HG03442 (cell line): ENCODE measurements around the gene ASAP2.
"Not testable (repeated sequence)": the region's sequence is repeated elsewhere in the genome, so short reads cannot be mapped to it uniquely, and the experiment has no call there.

Experiments
- ATAC-seq: cut with Tn5 transposase; IDR thresholded peaks from one replicate; pipeline ENCODE4 v1.9.1; 2021; ENCODE audit warnings: mild to moderate bottlenecking, moderate library complexity; ENCODE audit not compliant: unreplicated experiment

Gene ASAP2

GRCh38 chr2:9397201-9397600 is 190.6 kb downstream of the ASAP2 start:
- no peak for ATAC-seq

DNA sequence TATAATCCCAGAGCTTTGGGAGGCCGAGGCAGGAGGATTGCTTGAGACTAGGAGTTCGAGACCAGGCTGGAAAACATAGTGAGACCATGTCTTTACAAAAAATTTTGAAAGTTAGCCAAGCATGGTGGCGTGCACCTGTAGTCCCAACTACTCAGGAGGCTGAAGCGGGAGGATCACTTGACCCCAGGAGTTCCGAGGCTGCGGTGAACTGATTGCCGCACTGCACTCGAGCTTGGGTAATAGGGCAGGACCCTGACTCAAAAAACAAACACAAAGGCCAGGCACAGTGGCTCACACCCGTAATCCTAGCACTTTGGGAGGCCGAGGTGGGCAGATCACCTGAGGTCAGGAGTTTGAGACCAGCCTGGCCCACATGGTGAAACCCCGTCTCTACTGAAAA is 191.6 kb downstream of the ASAP2 start:
- ATAC-seq = not testable (repeated sequence)

- ATAC-seq = no peak
These were observed 192.5 kb downstream of the ASAP2 start for GRCh38 chr2:9398881-9399780.

- no peak for ATAC-seq
These were observed 193.9 kb downstream of the ASAP2 start for GRCh38 chr2:9400268-9401058.

DNA sequence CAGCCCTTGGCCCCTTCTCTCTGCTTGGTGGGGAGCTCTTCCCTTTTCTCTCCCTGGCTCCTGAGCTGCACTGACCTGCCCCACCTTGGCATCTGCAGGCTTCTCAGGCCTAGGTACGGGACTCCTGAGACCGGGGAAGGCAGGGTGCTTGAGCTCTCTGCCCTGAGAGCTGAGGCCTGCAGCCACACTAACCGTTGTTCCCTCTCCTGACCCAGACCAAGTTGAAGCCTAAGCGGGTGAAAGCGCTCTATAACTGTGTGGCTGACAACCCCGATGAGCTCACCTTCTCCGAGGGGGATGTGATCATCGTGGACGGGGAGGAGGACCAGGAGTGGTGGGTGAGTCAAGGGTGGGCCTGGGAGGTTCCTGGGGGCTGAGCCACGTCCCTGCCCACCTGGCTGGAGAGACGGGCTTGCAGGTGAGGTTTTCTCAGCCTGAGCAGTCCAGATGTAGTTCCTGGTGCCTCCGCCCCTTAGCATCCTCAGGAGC is 194.5 kb downstream of the ASAP2 start:
- no peak for ATAC-seq

GRCh38 chr2:9401646-9402371 is 195.2 kb downstream of the ASAP2 start:
- ATAC-seq = no peak

DNA sequence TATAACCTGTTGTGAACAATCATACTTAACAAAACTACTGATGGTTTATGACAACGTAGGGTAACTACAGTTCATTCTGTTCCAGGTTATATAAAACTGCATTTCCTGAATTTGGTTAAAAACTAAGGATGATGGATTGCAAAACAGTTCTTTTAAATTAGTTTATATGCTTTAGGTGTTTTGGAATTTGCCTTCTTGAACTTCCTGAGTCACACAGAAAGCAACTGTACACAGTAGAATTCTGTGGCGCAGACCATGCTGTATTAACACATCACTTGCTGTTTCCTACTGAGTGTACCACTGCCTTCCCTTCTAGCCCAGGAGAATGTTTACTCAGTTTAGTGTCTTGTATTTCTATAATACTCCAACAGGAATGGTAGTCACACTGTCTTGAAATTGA is 197.3 kb downstream of the ASAP2 start:
- no peak for ATAC-seq

GRCh38 chr2:9404451-9404850 is 197.8 kb downstream of the ASAP2 start:
- no peak for ATAC-seq

- no peak for ATAC-seq
These were observed 199.0 kb downstream of the ASAP2 start for GRCh38 chr2:9405636-9406035.

DNA sequence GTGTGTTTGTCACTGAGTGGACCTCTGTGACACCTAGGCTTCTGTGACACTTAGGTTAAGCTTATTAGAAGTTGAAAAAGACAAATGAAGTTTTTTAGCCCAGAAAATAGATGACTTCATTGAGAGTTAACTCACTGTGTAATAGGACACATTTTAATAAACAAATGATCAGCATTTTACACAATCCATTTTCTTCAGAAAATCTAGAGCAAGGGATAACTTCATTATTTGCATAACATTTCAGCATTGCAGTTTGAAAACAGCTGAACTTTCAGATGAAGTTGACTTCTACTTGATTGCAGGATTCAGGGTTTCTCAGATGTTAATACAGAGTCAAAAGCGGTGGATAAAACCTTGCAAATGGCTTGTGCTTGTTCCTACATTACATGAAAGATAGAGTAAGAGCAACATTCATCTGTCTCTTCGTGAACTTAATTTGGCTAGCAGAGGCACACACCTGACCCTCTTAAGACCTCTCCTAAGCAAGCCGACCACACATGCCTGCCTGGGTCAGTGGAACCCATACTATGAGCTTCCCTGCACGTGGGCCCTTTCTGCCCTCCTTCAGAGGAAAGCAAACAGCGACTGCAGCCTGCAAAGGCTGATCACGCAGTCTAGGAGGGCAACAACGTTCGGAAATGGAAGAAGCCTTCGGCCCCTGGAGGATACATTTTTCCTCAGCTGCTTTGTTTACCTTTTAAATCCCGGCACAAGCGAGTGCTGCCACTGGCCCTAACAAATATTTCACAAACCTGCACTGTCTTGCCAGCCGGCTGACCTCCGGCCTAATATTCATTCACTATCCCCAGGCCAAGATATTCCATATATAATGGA is 200.1 kb downstream of the ASAP2 start:
- no peak for ATAC-seq

DNA sequence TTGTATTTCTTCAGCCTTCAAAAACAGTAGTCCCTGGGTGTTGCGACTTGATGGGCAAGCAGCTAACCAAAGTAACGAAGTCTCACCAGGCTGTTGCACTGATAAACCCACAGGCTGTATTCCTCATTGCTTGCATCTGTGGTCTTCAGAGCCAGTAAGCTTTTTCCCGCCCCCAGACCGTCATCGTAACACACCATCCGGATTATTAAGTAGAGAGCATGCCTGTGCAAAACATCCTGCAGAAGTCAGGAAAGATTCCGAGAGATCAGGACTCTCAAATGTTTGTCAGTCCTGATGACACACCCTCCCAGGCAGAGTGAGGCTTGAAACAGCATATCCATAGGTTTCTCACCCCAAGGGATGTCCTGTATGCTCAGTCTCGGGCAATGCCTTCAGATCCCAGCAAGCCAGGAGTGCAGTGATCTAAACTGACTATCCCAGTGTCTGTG is 200.8 kb downstream of the ASAP2 start:
- ATAC-seq = no peak

- ATAC-seq = no peak
These were observed 202.1 kb downstream of the ASAP2 start for GRCh38 chr2:9408641-9409151.

DNA sequence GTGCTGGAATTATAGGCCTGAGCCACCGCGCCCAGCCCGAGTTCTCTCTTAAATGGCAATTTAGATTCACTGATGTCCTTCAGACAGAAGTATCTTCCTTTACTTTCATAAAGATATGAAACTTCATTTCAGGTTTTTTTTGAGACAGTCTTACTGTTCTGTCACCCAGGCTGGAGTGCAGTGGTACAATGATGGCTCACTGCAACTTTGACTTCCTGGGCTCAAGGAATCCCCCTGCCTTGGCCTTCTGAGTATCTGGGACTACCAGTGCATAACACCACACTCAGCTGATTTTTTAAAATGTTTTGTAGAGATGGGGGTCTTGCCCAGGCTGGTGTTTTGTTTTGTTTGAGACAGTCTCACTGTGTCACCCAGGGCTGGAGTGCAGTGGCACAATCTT is 203.5 kb downstream of the ASAP2 start:
- ATAC-seq = no peak

- ATAC-seq = no peak
These were observed 206.2 kb downstream of the ASAP2 start for GRCh38 chr2:9412781-9413180.

DNA sequence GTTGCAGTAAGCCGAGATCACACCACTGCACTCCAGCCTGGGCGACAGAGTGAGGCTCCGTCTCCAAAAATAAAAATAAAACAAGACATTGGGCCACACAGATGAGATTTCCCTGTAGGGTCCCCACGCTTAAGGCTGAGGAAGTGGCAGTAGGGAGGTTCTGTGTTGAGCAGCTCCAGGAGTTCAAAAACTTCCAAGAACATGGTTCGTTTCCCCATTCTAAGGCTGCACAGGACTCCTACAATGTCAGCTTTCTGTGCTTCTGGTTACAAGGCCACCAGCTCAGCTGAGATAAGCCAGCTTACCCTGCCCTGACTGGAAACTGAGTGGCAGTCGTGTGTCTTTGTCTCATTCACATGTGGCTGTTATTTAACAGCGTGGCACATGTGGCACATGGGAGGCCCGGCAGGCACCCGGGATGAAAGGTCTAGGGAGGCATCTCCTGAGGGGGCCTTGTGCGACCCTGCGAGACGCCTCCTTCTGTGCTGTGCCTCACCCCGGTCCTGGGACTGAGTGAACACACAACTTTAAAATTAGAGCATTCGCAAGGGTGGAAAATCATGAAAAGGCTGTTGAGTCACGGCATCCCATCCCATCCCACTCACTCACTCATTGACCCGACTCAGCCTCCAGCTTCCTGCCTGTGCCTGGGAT is 209.0 kb downstream of the ASAP2 start:
- no peak for ATAC-seq

- ATAC-seq = no peak
These were observed 209.8 kb downstream of the ASAP2 start for GRCh38 chr2:9416267-9416961.

DNA sequence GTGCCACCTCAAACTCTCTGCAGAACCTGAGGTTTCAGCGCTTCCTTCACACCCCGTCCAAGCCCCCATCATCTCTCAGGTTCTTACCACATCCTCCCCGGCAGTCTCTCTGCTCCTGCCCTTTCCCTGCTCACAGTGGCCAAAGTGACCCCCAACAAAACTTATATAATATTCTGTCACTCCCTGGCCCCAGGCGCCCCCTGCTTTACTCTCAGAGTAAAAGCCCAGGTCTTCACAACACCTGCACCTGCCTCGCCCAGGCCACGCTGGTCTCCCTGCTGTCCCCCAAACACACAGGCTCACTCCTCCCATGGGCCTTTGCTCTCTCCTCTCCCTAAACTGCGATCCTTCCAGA is 210.3 kb downstream of the ASAP2 start:
- ATAC-seq = no peak

DNA sequence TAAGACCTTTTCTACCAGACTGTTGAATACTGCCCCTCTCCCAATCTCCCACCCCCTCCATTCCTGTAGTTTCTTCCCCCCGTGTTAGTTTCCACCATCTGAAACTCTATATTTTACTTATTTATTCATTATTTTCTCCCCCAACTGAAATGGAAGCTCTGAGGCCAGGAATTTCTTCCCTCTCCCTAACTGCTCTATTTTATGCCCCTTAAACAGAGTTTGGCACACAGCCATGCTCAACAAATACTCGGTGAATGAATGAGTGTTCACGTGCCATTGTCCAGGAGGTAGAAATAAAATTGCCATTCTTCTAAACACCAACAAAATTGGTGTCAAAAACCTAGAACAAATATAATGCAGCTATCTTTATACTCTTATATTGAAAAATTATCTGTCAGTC is 211.1 kb downstream of the ASAP2 start:
- ATAC-seq = no peak

GRCh38 chr2:9418746-9419145 is 212.1 kb downstream of the ASAP2 start:
- no peak for ATAC-seq
